HEK293 (cell line): ENCODE data around the gene HES7.

Experiments
- CTCF ChIA-PET: fragments of 350-600 bp; formaldehyde crosslinking; extraction: SDS; loops from one replicate; lab custom pipeline; 2021; ENCODE audit warnings: antibody characterized with exemption; lab: Yijun Ruan, JAX
- POLR2A ChIA-PET: fragments of 300-600 bp; formaldehyde crosslinking; extraction: SDS; loops from one replicate; lab custom pipeline; 2020; ENCODE audit warnings: antibody characterized with exemption, inconsistent platforms; lab: Yijun Ruan, JAX
- H3K27ac ChIP-seq: fragments of 200-500 bp; sonication (Bioruptor generic); 2 replicates; pipeline ENCODE4 v1.5.1; 2014; ENCODE audit warnings: low read depth, low read length, control low read depth, inconsistent platforms; ENCODE audit errors: extremely low read depth
- H3K36me3 ChIP-seq, 2 experiments: fragments of 200-500 bp in 1 of 2; sonication (Bioruptor generic) in 1 of 2; 1 replicate in 1 of 2; 2 replicates in 1 of 2; pipeline ENCODE4 v1.5.1; 2014 to 2017; ENCODE audit warnings: inconsistent platforms in 2 of 2, low read length in 2 of 2; ENCODE audit not compliant: control insufficient read depth in 2 of 2, insufficient read depth in 1 of 2
- H3K4me1 ChIP-seq: fragments of 200-500 bp; sonication (Bioruptor generic); 2 replicates; pipeline ENCODE4 v1.5.1; 2014; ENCODE audit warnings: mild to moderate bottlenecking, low read length, inconsistent platforms; ENCODE audit not compliant: control insufficient read depth, insufficient read depth
- H3K4me3 ChIP-seq: 2 replicates; pipeline ENCODE4 v1.5.1; 2011; ENCODE audit warnings: low read depth, mild to moderate bottlenecking, control low read depth, low read length, moderate library complexity
- H3K9me3 ChIP-seq: fragments of 200-500 bp; sonication (Bioruptor generic); 2 replicates; pipeline ENCODE4 v1.5.1; 2014; ENCODE audit warnings: low read depth, low read length, inconsistent platforms; ENCODE audit not compliant: control insufficient read depth, insufficient read depth
- GLI4 ChIP-seq: fragments of 450-650 bp; formaldehyde crosslinking; IDR thresholded peaks from 2 replicates; pipeline ENCODE4 v1.5.1; 2016; ENCODE audit warnings: missing biosample characterization, missing genetic modification characterization
- HIC1 ChIP-seq: fragments of 450-650 bp; formaldehyde crosslinking; IDR thresholded peaks from 2 replicates; pipeline ENCODE4 v1.5.1; 2016; ENCODE audit warnings: missing biosample characterization, missing genetic modification characterization
- INSM2 ChIP-seq: fragments of 450-650 bp; formaldehyde crosslinking; IDR thresholded peaks from 2 replicates; pipeline ENCODE4 v1.5.1; 2016; ENCODE audit warnings: missing biosample characterization, missing genetic modification characterization
- PRDM10 ChIP-seq: fragments of 450-650 bp; formaldehyde crosslinking; IDR thresholded peaks from 2 replicates; pipeline ENCODE4 v1.5.1; 2016; ENCODE audit warnings: missing biosample characterization, missing genetic modification characterization
- ZBTB17 ChIP-seq: fragments of 450-650 bp; formaldehyde crosslinking; IDR thresholded peaks from 2 replicates; pipeline ENCODE4 v1.5.1; 2016; ENCODE audit warnings: missing biosample characterization, missing genetic modification characterization
- ZNF202 ChIP-seq: fragments of 450-650 bp; formaldehyde crosslinking; IDR thresholded peaks from 2 replicates; pipeline ENCODE4 v1.5.1; 2016; ENCODE audit warnings: missing biosample characterization, missing genetic modification characterization, borderline replicate concordance
- ZNF394 ChIP-seq: fragments of 450-650 bp; formaldehyde crosslinking; IDR thresholded peaks from 2 replicates; pipeline ENCODE4 v1.5.1; 2016; ENCODE audit warnings: missing biosample characterization, missing genetic modification characterization, mild to moderate bottlenecking, moderate library complexity, borderline replicate concordance
- ZNF423 ChIP-seq: fragments of 450-650 bp; formaldehyde crosslinking; IDR thresholded peaks from 2 replicates; pipeline ENCODE4 v1.5.1; 2016; ENCODE audit warnings: missing biosample characterization, missing genetic modification characterization
- ZNF514 ChIP-seq: fragments of 450-650 bp; formaldehyde crosslinking; IDR thresholded peaks from 2 replicates; pipeline ENCODE4 v1.5.1; 2016; ENCODE audit warnings: missing biosample characterization, missing genetic modification characterization
- ZNF561 ChIP-seq: fragments of 450-650 bp; IDR thresholded peaks from 2 replicates; pipeline ENCODE4 v1.5.1; 2018; ENCODE audit warnings: missing biosample characterization, missing genetic modification characterization, borderline replicate concordance
- ZNF596 ChIP-seq: fragments of 450-650 bp; IDR thresholded peaks from 2 replicates; pipeline ENCODE4 v1.5.0; 2018; ENCODE audit warnings: missing biosample characterization, mild to moderate bottlenecking, missing genetic modification characterization, moderate library complexity
- ZNF610 ChIP-seq: fragments of 450-650 bp; formaldehyde crosslinking; IDR thresholded peaks from 2 replicates; pipeline ENCODE4 v1.5.1; 2016; ENCODE audit warnings: missing biosample characterization, missing genetic modification characterization, borderline replicate concordance
- ZNF777 ChIP-seq: fragments of 450-650 bp; formaldehyde crosslinking; IDR thresholded peaks from 2 replicates; pipeline ENCODE4 v1.5.1; 2017; ENCODE audit warnings: missing biosample characterization, missing genetic modification characterization, borderline replicate concordance
- TF ChIP-seq, protein P1 (sequence below): fragments of 450-650 bp; formaldehyde crosslinking; IDR thresholded peaks from 2 replicates; pipeline ENCODE4 v1.5.1; 2017; ENCODE audit warnings: missing biosample characterization, mild to moderate bottlenecking, missing genetic modification characterization, moderate library complexity
- TF ChIP-seq, protein P2 (sequence below): fragments of 450-650 bp; formaldehyde crosslinking; IDR thresholded peaks from 2 replicates; pipeline ENCODE4 v1.5.1; 2016; ENCODE audit warnings: missing biosample characterization, missing genetic modification characterization, borderline replicate concordance

Gene HES7

DNA sequence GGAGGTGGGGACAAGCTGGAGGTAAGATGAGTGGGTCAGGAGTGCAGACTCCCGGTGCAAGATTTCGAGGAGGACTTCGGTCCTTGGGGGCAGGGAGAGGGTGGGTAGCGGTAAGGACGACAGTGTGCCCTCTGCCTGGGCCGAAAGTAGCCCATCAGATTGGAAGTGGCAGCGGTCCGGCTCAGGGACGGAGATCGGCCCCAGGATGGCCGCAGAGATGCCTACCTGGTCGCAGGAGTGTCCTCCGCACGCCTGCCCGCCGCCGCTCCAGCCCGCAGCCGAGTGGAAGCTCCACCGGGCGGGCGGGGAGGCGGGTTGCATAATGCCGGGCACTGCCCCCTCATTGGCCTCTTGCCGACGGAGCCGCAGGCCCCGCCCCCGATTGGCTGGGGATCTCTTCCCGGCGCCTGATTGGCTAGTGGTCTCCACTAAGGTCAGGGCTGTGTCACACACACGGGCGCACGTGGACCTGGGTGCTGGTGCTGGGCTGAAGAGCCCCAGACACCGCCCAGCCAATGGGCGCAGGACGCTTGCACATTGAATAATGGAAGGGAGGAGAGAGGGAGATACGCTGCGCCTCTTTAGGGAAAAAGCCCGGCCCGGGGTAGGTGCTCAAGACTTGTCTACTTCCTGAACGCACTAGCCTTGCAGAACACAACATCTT is 28.3 kb upstream of the HES7 start, which contains the start of gene PER1 (continued):
- peak; percentile 72; the same call in 1 of the 2 replicates for TF ChIP-seq ZNF561 (tag by site-specific recombination)
- TF ChIP-seq ZNF514 (tag by site-specific recombination), result no peak
- TF ChIP-seq ZNF394 (tag by site-specific recombination), result no peak
- TF ChIP-seq ZNF423 (tag by site-specific recombination), result no peak
- no peak for TF ChIP-seq INSM2 (tag by site-specific recombination)
- TF ChIP-seq HIC1 (tag by site-specific recombination), result peak; percentile 96

DNA sequence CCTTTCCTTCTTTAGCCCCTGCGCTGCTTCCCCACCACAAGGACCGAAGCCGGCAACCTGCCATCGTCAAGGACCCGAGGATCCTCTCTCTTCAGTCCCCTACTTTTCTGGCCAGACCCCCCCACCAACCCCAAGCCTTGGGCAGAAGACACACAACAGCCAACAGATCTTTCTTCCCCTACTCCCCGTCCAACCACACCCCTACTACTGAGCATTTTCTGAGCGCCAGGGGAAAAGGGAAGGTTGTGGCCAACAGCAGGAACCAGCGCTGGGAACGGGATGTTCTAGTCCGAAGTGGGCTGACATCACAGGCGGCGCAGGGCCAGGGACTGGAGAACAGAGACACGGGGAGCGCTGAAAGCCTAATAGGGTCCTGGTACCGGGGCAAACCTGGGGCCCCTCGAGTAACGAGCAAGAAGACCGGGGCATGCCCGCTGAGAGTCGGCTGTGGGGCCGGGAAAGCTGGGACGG is 27.8 kb upstream of the HES7 start:
- H3K4me1 ChIP-seq, result peaks cover 25% of the 10 kb centered on the region
- CTCF ChIA-PET, result interaction anchor here (0.6 to 3.8 kb wide), 4 partner anchors 12 to 1437 kb away, joined by 3 to 19 read pairs (median 4); no protein-coding TSS in a partner anchor

More for the DNA sequence above, 27.8 kb upstream of the HES7 start:
- Histone ChIP-seq H3K27ac (no peak overlapping the region), H3K9me3 (no peaks in the 10 kb centered on the region), H3K4me3 (peak overlapping the region; percentile 44), H3K36me3 (peaks cover 0 to 39% of the 10 kb centered on the region in 2 experiments; a peak in 1 of 3 replicates)
- 0 out of 2 replicates have a peak, but pooled peaks have one; percentile 69 for TF ChIP-seq PRDM10 (tag by site-specific recombination)
- no peak for TF ChIP-seq ZNF394 (tag by site-specific recombination)
- TF ChIP-seq INSM2 (tag by site-specific recombination), result no peak
- TF ChIP-seq ZNF596, result no peak
- no peak for TF ChIP-seq GLI4
- TF ChIP-seq ZNF202, result no peak
- peak; percentile 48; the same call in 1 of the 2 replicates for TF ChIP-seq ZBTB17 (tag by site-specific recombination)
- TF ChIP-seq ZNF777 (tag by site-specific recombination), result no peak
- TF ChIP-seq, protein P1, sequence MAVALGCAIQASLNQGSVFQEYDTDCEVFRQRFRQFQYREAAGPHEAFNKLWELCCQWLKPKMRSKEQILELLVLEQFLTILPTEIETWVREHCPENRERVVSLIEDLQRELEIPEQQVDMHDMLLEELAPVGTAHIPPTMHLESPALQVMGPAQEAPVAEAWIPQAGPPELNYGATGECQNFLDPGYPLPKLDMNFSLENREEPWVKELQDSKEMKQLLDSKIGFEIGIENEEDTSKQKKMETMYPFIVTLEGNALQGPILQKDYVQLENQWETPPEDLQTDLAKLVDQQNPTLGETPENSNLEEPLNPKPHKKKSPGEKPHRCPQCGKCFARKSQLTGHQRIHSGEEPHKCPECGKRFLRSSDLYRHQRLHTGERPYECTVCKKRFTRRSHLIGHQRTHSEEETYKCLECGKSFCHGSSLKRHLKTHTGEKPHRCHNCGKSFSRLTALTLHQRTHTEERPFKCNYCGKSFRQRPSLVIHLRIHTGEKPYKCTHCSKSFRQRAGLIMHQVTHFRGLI (tag by site-specific recombination), result peak; percentile 66; the same call in 1 of the 2 replicates
- TF ChIP-seq, protein P2, sequence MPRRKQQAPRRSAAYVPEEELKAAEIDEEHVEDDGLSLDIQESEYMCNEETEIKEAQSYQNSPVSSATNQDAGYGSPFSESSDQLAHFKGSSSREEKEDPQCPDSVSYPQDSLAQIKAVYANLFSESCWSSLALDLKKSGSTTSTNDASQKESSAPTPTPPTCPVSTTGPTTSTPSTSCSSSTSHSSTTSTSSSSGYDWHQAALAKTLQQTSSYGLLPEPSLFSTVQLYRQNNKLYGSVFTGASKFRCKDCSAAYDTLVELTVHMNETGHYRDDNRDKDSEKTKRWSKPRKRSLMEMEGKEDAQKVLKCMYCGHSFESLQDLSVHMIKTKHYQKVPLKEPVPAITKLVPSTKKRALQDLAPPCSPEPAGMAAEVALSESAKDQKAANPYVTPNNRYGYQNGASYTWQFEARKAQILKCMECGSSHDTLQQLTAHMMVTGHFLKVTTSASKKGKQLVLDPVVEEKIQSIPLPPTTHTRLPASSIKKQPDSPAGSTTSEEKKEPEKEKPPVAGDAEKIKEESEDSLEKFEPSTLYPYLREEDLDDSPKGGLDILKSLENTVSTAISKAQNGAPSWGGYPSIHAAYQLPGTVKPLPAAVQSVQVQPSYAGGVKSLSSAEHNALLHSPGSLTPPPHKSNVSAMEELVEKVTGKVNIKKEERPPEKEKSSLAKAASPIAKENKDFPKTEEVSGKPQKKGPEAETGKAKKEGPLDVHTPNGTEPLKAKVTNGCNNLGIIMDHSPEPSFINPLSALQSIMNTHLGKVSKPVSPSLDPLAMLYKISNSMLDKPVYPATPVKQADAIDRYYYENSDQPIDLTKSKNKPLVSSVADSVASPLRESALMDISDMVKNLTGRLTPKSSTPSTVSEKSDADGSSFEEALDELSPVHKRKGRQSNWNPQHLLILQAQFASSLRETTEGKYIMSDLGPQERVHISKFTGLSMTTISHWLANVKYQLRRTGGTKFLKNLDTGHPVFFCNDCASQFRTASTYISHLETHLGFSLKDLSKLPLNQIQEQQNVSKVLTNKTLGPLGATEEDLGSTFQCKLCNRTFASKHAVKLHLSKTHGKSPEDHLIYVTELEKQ (tag by site-specific recombination), result no peak
- TF ChIP-seq ZNF610, result no peak
- POLR2A ChIA-PET, result interaction anchor here (1.0 to 1.3 kb wide), 2 partner anchors 22 kb away, joined by 3 to 4 read pairs; no protein-coding TSS in a partner anchor
